ENCODE data around the gene PACSIN1. TPM values are rescaled to one million over a fixed set of nuclear protein-coding genes. Genes with fewer than 3 reads are reported as not detected.

PACSIN1 gene
- total and polyA plus RNA-seq, 7 donors, result 0.11 to 0.17 (median 0.11) TPM; not detected in 4

GRCh38 chr6:34436803-34437643 lies 28.9 kb upstream of the PACSIN1 start:
- 88 to 90% (median 89%) methylated on average over 33 to 38 of the region's 38 CpGs for WGBS, 3 donors
- Histone ChIP-seq H3K4me3 (no peak overlapping the region), H3K4me1 (no peaks in the 10 kb centered on the region), H3K27me3 (ENCODE audit: insufficient read depth in 3 of 3, low read length in 2 of 3) (no peaks in the 10 kb centered on the region), H3K36me3 (ENCODE audit: insufficient read depth in 1 of 2, low read depth in 1 of 2) (no peaks in the 10 kb centered on the region), H3K9me3 (no peaks in the 10 kb centered on the region), H3K27ac (no peak overlapping the region)
- intact Hi-C loops (cut with DNase I), result no loop called here
- ATAC-seq (no peak), DNase-seq (no peak)
- TF ChIP-seq, protein P1, sequence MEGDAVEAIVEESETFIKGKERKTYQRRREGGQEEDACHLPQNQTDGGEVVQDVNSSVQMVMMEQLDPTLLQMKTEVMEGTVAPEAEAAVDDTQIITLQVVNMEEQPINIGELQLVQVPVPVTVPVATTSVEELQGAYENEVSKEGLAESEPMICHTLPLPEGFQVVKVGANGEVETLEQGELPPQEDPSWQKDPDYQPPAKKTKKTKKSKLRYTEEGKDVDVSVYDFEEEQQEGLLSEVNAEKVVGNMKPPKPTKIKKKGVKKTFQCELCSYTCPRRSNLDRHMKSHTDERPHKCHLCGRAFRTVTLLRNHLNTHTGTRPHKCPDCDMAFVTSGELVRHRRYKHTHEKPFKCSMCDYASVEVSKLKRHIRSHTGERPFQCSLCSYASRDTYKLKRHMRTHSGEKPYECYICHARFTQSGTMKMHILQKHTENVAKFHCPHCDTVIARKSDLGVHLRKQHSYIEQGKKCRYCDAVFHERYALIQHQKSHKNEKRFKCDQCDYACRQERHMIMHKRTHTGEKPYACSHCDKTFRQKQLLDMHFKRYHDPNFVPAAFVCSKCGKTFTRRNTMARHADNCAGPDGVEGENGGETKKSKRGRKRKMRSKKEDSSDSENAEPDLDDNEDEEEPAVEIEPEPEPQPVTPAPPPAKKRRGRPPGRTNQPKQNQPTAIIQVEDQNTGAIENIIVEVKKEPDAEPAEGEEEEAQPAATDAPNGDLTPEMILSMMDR (IDR thresholded peaks at IDR 0.05), result no peak

- H3K4me3 ChIP-seq, result no peak overlapping the region
- WGBS, 3 donors, result 60 to 69% (median 62%) methylated on average over 1 of the region's 1 CpG
- DNase-seq (no peak), ATAC-seq (no peak)
- no peaks in the 10 kb centered on the region for H3K36me3 ChIP-seq (ENCODE audit: insufficient read depth in 1 of 2, low read depth in 1 of 2)
- no peak overlapping the region for H3K27ac ChIP-seq
- H3K27me3 ChIP-seq (ENCODE audit: insufficient read depth in 3 of 3, low read length in 2 of 3), result no peaks in the 10 kb centered on the region
- no peaks in the 10 kb centered on the region for H3K4me1 ChIP-seq
- H3K9me3 ChIP-seq, result no peaks in the 10 kb centered on the region
- TF ChIP-seq, protein P1 (IDR thresholded peaks at IDR 0.05), result no peak
- intact Hi-C loops (cut with DNase I), result no loop called here
Observed at GRCh38 chr6:34437644-34437970, 28.3 kb upstream of the PACSIN1 start.

- H3K4me1 ChIP-seq, result no peaks in the 10 kb centered on the region
- H3K4me3 ChIP-seq, result no peak overlapping the region
- no peak for DNase-seq
- TF ChIP-seq, protein P1 (IDR thresholded peaks at IDR 0.05), result no peak
- H3K9me3 ChIP-seq, result no peaks in the 10 kb centered on the region
- no peaks in the 10 kb centered on the region for H3K27me3 ChIP-seq (ENCODE audit: insufficient read depth in 3 of 3, low read length in 2 of 3)
- 53 to 63% (median 59%) methylated on average over 4 of the region's 4 CpGs for WGBS, 3 donors
- no peak overlapping the region for H3K27ac ChIP-seq
- intact Hi-C loops (cut with DNase I), result no loop called here
- no peak for ATAC-seq
- no peaks in the 10 kb centered on the region for H3K36me3 ChIP-seq (ENCODE audit: insufficient read depth in 1 of 2, low read depth in 1 of 2)
Observed at GRCh38 chr6:34438705-34439104, 27.2 kb upstream of the PACSIN1 start.

- Histone ChIP-seq H3K27ac (no peak overlapping the region), H3K4me1 (no peaks in the 10 kb centered on the region), H3K27me3 (ENCODE audit: insufficient read depth in 3 of 3, low read length in 2 of 3) (no peaks in the 10 kb centered on the region), H3K9me3 (no peaks in the 10 kb centered on the region), H3K4me3 (no peak overlapping the region), H3K36me3 (ENCODE audit: insufficient read depth in 1 of 2, low read depth in 1 of 2) (no peaks in the 10 kb centered on the region)
- TF ChIP-seq, protein P1 (IDR thresholded peaks at IDR 0.05), result no peak
- intact Hi-C loops (cut with DNase I), result no loop called here
- 69 to 91% (median 91%) methylated on average over 1 to 3 of the region's 3 CpGs for WGBS, 3 donors
- DNase-seq (no peak), ATAC-seq (no peak)
Observed at GRCh38 chr6:34439442-34439841, 26.4 kb upstream of the PACSIN1 start.

DNA sequence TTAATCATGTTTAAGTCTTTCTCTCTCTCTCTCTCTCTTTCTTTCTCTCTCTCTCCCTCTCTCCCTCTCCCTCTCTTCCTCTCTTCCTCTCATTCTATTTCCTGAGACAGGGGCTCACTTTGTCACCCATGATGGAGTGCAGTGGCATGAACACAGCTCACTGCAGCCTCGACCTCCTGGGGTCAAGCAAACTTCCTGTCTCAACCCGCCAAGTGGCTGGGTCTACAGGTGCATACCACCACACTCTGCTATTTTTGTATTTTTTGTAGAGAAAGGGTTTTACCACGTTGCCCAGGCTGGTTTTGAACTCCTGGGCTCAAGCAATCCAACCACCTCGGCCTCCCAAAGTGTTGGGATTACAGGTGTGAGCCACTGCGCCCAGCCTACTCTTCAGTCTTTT lies 24.4 kb upstream of the PACSIN1 start:
- WGBS, 3 donors, result 62 to 66% (median 64%) methylated on average over 5 of the region's 5 CpGs
- H3K36me3 ChIP-seq (ENCODE audit: insufficient read depth in 1 of 2, low read depth in 1 of 2), result no peaks in the 10 kb centered on the region
- H3K27me3 ChIP-seq (ENCODE audit: insufficient read depth in 3 of 3, low read length in 2 of 3), result no peaks in the 10 kb centered on the region
- H3K4me3 ChIP-seq, result no peak overlapping the region
- DNase-seq (no peak), ATAC-seq (no peak)
- no peaks in the 10 kb centered on the region for H3K4me1 ChIP-seq
- no peak overlapping the region for H3K27ac ChIP-seq
- intact Hi-C loops (cut with DNase I), result no loop called here
- TF ChIP-seq, protein P1 (IDR thresholded peaks at IDR 0.05), result no peak
- H3K9me3 ChIP-seq, result no peaks in the 10 kb centered on the region

All from psoas muscle (tissue), 8 donors.